Motor neuron (in vitro differentiated cells): ENCODE measurements around the gene RHOBTB3. TPM values are rescaled to one million over a fixed set of nuclear protein-coding genes. Genes with fewer than 3 reads are reported as not detected.

Experiments used
- ATAC-seq, 8 experiments: fragments of 200-7000 bp; cut with Tn5 transposase; replicated peaks in 6 of 8; 2 replicates each; pipeline ENCODE4 v1.8.0; 2021; ENCODE audit warnings: mild to moderate bottlenecking in 8 of 8, moderate library complexity in 8 of 8
- H3K27ac ChIP-seq, 2 donors: fragments of 250-450 bp; sonication (Bioruptor Pico); 2 replicates each; pipeline ENCODE4 v1.9.0; 2021; ENCODE audit warnings: antibody characterized with exemption in 2 of 2, mild to moderate bottlenecking in 2 of 2, moderate library complexity in 1 of 2
- H3K4me1 ChIP-seq, 2 donors: fragments of 250-450 bp; sonication (Bioruptor Pico); replicated peaks in 1 of 2; 2 replicates each; pipeline ENCODE4 v1.6.1; 2021; ENCODE audit warnings: antibody characterized with exemption in 2 of 2, mild to moderate bottlenecking in 2 of 2, moderate library complexity in 1 of 2
- H3K4me3 ChIP-seq, 5 donors: fragments of 250-450 bp; sonication (Bioruptor Pico); 2 replicates each; pipeline ENCODE4 v1.9.0; 2021; ENCODE audit warnings: antibody characterized with exemption in 5 of 5, mild to moderate bottlenecking in 5 of 5, moderate library complexity in 4 of 5
- WGBS, 10 experiments: fragments of 450-650 bp; shearing (Covaris generic); methylation state at CpG; one replicate each; pipeline ENCODE4 v1.0.0; 2022; 5-methylcytosine and 5-hydroxymethylcytosine counted together
- in situ Hi-C, 9 experiments: fragments of 400-800 bp; cut with MboI; loops; one replicate each; pipeline ENCODE4 v1.15.0; 2021; ENCODE audit warnings: low sequenced_read_pairs in 9 of 9, low pct_unique_long_range_greater_than_20kb in 2 of 9; ENCODE audit not compliant: unreplicated experiment in 9 of 9
- total RNA-seq, 8 experiments: library from RNA; unstranded; fragments of 300-600 nt; gene quantifications; 2 replicates each; pipeline versions ENCODE4 v1.2.3 to v1.2.4, GENCODE V29; 2022

The RHOBTB3 gene
- total RNA-seq, 8 experiments from 2014 or later, result 28.4 to 296 (median 59.4) TPM

DNA sequence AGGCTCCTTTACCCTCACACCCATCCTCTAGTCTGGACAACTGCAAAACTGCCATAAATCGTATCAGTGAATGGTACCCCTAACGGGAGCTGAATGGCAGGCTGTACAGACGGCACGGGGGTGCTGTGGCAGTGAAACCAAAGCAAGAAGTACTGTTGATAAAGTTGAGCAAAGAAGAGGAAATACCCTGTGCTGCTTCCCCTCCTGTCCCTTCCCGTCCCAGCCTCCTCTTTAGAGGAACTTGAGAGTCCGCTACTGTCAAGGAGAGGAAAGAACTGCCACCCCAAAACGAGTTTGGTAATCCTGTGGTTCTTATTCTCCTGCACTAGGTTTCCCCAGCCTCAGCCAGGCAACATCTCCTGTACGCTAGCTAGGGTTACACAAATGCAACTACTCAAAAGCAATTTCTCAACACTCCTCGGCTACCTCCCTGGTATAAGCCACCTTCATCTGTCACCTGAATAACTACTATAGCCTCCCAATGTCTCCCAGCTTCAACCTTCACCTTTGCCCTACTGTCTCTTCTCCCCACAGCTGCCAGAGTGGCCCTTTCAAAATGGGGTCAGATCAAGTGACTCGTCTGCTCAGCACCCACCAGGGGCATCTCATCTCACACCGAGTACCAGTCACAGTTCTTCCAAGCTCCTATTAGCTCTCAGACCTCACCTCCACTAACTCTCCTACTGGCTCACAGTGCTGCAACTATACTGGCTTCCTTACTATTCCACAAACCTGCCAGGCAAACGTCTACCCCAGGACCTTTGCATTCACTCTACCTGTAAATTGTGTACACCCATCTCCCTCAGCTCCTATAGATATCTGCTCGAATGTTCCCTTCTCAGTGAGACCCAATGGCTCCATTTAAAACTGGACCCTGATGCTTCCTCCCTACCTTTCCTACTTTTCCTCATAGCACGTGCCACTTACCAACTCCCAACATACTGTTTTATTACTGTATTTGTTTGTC lies 87.3 kb downstream of the RHOBTB3 start:
- 22 to 100% (median 79%) methylated on average over 1 to 12 of the region's 14 CpGs for WGBS, 10 experiments
- ATAC-seq, result no peak
- H3K4me1 ChIP-seq, result peaks cover 14 to 15% of the 10 kb centered on the region in 2 donors
- H3K27ac ChIP-seq, result no peak overlapping the region
- no peak overlapping the region for H3K4me3 ChIP-seq
- in situ Hi-C loops, result no loop called here

DNA sequence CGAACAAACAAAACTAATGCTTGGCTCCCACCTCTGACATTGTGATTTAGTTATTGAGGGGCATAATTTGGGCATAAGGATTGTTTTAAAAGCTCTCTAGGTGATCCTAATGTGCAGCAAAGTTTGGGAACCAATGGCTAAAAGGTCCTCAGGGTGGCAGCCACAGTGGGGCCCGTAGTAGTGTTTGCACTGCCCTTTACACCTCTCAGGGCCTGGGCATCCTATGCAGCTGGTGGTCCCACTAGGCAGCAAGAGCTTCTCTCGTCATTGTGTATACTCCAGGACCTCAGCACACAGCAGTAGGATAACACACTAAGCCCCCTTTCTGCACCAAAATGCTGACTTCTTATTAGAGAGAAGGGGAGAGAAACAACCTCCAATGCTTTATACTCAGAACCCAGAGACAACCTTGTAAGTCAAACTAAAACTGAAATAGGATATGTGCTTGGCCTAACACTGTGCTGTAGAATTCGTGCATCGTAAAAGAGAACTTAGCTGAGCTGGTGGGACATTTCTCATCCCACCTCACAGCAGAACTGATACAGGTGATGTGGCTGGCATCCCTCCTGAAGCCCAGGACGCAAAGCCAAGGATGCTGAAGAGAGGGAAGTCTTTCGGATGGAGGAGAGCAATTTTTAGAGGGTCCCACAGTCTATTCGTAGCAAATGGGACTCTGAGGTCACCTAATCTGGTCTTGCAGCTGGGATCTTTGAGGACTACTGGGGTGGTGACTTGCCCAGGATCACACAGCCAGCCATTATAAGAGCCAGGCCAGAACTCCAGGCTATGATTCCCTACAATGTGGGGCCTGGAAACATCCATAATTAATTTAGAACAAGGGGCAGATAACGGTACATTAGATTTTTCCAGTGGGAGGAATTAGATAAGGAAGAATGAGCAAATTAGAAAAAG lies 90.2 kb downstream of the RHOBTB3 start:
- Histone ChIP-seq H3K27ac (peak overlapping the region in 1 of 2 donors; percentile 42), H3K4me3 (peak overlapping the region; percentile 45 to 69 (median 54)), H3K4me1 (peaks cover 18 to 20% of the 10 kb centered on the region in 2 donors)
- 0 to 100% (median 66%) methylated on average over 1 to 6 of the region's 9 CpGs; no CpG with 5 or more reads in 1 of the 10 experiments for WGBS, 10 experiments
- peak in 1 of 8 experiments; percentile 9 for ATAC-seq
- in situ Hi-C loops, result no loop called here

DNA sequence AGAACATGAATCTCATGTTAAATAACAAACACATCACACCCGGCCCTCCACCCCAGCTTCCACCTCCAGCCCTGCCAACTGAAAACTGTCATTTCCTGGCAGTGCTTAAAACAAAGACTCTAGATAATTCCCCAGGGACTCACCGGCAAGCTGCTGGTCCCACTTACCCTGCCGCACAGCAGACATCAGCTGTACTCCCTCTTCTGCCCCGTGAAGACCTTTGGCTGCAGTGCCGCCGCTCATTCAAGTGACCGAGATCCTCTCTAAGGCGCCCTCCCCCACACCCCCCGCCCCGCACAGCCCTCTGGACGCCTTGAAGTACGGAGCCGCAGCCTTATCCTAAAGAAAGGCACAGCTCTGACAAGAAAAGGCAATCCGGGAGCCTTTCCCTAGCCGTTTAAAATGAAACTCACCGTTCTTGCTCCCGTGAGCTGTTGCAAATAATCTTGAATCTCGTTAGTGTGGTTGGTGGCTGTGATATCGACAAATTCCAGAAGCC lies 91.0 kb downstream of the RHOBTB3 start:
- H3K27ac ChIP-seq, result peak overlapping the region; percentile 8 to 42
- peaks cover 18 to 20% of the 10 kb centered on the region in 2 donors for H3K4me1 ChIP-seq
- H3K4me3 ChIP-seq, result peak overlapping the region; percentile 45 to 69 (median 54)
- WGBS, 10 experiments, result 0% methylated on average over 1 to 2 of the region's 19 CpGs; no CpG with 5 or more reads in 5 of the 10 experiments
- peak; percentile 51 to 90 (median 84) for ATAC-seq
- in situ Hi-C loops, result no loop called here

DNA sequence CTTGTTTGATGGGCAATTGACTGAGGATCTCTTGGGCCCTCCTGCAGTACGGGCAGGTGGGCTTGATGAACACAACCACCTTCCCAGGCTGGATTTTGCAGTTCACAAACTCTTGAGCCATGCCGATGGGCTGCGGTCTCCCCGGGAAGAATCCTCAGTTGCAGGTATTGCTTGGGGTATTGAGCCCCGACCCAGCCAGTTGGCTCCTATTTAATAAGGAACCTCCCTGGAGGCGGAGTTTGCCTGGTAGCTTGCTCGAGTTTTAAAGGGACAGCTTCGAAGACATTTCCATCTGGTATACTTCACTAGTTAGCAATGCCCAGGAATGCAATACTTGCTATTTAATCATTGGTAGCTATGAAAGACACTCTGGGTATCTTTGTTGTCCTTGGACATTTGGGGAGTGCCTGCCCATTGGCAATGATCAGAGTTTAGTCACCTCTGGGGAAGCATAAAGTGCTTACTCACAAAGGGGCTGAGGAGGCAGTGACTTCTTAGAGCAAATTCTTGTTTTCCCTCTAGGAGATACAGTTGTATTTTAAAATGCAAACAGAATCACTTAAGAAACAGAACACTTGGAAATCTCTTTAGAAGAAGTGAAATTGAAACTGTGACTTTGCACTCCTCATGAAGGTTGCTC lies 91.5 kb downstream of the RHOBTB3 start, which contains the start of gene GLRX:
Gene GLRX (minus strand): TSS at position 185 of the 640 bp plus-strand sequence. CDS start 64 bp downstream, at position 121.
- Histone ChIP-seq H3K27ac (peak within 1 kb of the TSS; percentile 8 to 42), H3K4me3 (peak within 1 kb of the TSS; percentile 45 to 69 (median 54)), H3K4me1 (peaks cover 18% of the 10 kb centered on the region in 2 donors)
- in situ Hi-C loops, result no loop called here
- WGBS, 10 experiments, result 0 to 3% (median 0%) methylated on average over 1 to 7 of the region's 8 CpGs; no CpG with 5 or more reads in 4 of the 10 experiments
- peak; percentile 70 to 90 (median 77) for ATAC-seq

DNA sequence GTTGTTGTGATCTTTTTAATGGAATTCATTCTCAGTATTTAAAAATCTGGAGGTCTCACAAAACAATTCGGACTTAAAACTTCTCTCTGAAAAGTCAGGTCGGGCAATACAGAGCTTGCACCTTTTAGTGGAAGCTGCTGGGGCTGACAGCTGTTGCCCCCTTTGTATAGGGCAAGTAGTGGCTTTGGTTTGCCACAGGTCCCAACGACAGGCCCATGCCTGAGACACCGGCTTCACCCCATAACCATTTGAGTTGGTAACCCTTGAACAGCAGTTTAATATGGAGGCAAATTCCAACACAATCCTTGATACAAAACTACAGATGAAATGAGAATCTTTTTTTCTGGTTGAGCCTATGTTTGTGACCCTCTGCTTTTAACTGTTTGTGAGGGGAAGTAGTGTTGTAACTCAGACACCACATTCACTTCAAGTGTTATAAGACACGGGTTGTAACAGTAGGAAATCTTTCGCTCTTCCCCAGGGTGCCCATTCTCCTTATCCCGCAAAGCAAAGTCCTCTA lies 92.1 kb downstream of the RHOBTB3 start:
- Histone ChIP-seq H3K4me3 (no peak overlapping the region), H3K27ac (no peak overlapping the region), H3K4me1 (peaks cover 12 to 13% of the 10 kb centered on the region in 2 donors)
- in situ Hi-C loops, result no loop called here
- 0 to 68% (median 40%) methylated on average over 1 to 6 of the region's 7 CpGs; no CpG with 5 or more reads in 1 of the 10 experiments for WGBS, 10 experiments
- no peak for ATAC-seq

DNA sequence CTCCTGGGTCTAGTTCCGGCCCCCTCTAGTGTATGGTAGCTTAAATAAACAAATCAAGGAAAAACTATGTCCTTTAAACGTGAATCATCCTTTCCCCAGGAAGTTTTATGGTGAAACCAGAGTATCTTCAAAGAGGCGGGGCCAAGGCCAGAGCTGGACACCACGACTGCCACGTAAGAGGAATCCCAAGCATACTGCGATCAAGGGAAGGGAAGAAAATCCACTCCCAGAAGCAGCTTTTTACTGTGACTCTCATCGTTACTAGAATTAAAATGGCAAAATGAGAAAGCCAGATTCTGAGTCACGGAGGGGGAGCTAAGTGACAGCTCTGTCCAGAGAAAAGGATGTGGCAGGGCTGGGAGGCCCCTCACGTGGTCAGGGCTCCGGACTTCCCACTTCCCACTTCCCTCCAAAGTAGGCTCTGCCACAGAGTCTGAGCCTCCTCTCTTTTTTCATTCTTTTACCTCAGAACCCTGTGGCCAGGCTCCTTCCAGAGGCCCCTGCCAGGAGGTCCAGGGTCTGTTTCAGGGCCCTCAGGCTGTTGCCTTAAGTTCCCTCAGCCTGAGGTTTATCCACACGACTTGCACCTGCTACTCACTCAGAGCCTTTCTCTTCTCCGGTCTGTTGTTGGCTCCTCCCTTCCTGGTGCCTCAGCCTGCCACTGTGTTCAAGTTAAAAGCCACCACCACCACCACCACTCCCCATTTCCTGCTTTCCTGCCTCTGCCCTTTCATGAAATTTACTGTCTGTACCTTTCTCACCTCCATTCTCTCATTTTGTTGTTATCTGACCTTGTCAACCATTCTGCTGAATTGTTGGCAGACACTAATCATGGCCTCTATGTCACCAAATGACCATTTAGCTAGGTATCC lies 92.8 kb downstream of the RHOBTB3 start:
- peak in 7 of 8 experiments; percentile 6 to 60 (median 34) for ATAC-seq
- Histone ChIP-seq H3K4me3 (no peak overlapping the region), H3K27ac (no peak overlapping the region), H3K4me1 (peaks cover 11 to 13% of the 10 kb centered on the region in 2 donors)
- in situ Hi-C loops, result no loop called here
- WGBS, 10 experiments, result 0 to 75% (median 47%) methylated on average over 1 to 11 of the region's 12 CpGs; no CpG with 5 or more reads in 1 of the 10 experiments

DNA sequence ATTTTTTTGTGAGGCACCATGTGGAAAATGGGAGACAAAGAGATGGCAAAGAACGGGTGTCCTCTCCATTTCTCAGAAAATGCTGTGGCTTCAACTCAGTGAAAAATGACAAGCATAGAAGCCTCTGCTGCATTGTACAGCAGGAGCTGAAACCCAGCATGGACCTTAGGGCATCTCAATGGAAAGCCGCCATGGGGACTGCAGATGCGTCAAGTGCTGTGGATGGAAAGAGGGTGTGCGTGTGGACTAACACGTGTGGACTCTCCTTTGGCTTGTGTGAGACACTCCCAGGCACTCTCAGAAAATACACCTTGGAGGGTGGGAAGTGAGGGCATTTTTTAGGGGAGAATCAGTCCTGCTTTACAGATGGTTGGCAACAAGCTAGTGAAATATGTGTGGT lies 93.6 kb downstream of the RHOBTB3 start:
- in situ Hi-C loops, result loop anchor here in 3 of 9 experiments (25.0 kb wide), 2 partner anchors 162 to 187 kb away; partner anchors contain the start of gene RFESD (in 2 of the 3)
- H3K4me1 ChIP-seq, result peaks cover 11 to 13% of the 10 kb centered on the region in 2 donors
- WGBS, 10 experiments, result 40 to 93% (median 79%) methylated on average over 1 to 5 of the region's 5 CpGs; no CpG with 5 or more reads in 3 of the 10 experiments
- no peak overlapping the region for H3K4me3 ChIP-seq
- no peak overlapping the region for H3K27ac ChIP-seq
- no peak for ATAC-seq

DNA sequence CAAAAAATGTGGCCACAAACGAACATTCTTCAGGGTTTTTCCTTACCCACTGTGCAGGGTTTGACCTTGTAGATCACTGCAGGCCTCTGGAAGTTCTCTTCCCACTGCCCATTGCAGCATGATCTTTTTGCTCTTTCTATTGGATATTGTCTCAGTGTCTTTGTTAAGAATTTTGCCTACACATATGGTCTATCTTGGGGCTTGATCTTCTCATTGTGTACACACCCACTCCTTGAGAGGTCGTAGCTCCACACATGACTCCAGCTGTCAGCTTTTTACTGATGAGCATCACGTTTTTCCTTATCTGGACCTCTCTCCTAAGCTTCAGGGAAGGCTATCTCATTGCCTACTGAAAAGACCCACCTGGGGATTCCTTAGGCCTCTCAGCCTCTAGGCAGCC lies 94.4 kb downstream of the RHOBTB3 start:
- H3K4me3 ChIP-seq, result no peak overlapping the region
- in situ Hi-C loops, result loop anchor here in 3 of 9 experiments (25.0 kb wide), 2 partner anchors 163 to 188 kb away; partner anchors contain the start of gene RFESD (in 2 of the 3)
- WGBS, 10 experiments, result 27 to 83% (median 60%) methylated on average over 1 to 3 of the region's 3 CpGs; no CpG with 5 or more reads in 1 of the 10 experiments
- no peak overlapping the region for H3K27ac ChIP-seq
- ATAC-seq, result no peak
- H3K4me1 ChIP-seq, result peaks cover 11 to 13% of the 10 kb centered on the region in 2 donors

DNA sequence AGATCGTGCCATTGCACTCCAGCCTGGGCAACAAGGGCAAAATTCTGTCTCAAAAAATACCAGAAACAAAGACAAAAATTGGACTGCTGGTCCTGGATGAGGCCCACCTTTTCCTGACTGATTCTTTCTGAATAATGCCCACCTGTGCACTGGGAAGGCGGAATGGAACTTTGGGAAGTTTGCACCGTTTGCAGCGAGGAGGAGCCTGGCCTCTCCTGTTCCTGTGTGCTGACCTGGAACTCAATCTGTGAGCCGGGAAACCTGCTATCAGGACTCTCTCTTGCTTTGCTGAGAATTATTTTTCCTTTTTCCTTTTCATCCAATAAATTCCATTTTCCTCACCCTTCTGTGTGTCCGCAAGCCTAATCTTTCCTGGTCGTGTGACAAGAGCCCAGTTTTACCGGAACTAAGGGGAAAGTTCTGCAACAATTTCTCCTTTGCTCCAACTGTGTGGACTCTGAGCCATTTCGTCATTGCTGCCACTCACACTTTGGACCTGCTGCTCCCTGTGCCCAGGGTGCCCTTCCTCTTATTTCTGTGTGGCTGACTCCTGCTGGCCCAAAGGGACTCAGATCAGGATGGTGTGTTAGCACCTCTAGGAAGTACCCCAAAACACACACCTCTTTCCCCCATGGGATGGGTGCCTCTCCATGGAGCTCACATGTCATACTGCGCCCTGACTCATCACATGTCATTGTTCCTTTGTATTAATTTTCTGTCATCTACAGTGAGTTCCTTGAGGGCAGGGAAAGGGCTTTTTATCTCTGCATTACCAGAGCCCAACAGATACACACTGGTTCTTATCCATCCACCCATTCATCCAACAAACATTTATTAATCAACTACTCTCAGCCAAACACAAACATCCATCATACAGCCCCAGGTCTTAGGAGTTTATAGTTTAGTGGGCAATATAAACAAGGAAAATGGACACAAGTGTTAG lies 96.1 kb downstream of the RHOBTB3 start:
- in situ Hi-C loops, result loop anchor here in 3 of 9 experiments (25.0 kb wide), 2 partner anchors 165 to 190 kb away; partner anchors contain the start of gene RFESD (in 2 of the 3)
- H3K4me3 ChIP-seq, result no peak overlapping the region
- no peak overlapping the region for H3K27ac ChIP-seq
- no peak for ATAC-seq
- 40 to 95% (median 87%) methylated on average over 1 to 7 of the region's 10 CpGs; no CpG with 5 or more reads in 2 of the 10 experiments for WGBS, 10 experiments
- H3K4me1 ChIP-seq, result peaks cover 5 to 7% of the 10 kb centered on the region in 2 donors

DNA sequence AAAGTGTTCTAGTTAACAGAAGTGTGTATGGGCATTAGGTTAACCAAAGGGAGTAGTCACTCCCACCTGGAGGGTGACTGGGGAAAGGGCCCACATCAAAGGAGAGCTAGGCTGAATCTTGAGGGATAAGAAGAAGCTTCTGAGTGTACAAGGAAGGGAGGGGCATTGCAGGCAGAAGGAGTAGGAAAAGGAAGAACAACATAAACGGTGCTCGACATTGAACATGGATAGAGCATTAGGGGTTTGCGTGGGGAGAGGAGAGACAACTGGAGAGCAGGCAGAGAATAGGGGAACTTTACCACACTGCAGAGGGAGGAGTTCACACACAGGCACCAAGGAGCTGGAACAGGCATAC lies 96.7 kb downstream of the RHOBTB3 start:
- in situ Hi-C loops, result loop anchor here in 3 of 9 experiments (25.0 kb wide), 2 partner anchors 166 to 191 kb away; partner anchors contain the start of gene RFESD (in 2 of the 3)
- peaks cover 4 to 5% of the 10 kb centered on the region in 2 donors for H3K4me1 ChIP-seq
- WGBS, 10 experiments, result 60 to 100% (median 89%) methylated on average over 1 to 3 of the region's 3 CpGs; no CpG with 5 or more reads in 2 of the 10 experiments
- no peak overlapping the region for H3K27ac ChIP-seq
- no peak overlapping the region for H3K4me3 ChIP-seq
- ATAC-seq, result no peak
